ENCODE results near the gene TBC1D9.

DNA sequence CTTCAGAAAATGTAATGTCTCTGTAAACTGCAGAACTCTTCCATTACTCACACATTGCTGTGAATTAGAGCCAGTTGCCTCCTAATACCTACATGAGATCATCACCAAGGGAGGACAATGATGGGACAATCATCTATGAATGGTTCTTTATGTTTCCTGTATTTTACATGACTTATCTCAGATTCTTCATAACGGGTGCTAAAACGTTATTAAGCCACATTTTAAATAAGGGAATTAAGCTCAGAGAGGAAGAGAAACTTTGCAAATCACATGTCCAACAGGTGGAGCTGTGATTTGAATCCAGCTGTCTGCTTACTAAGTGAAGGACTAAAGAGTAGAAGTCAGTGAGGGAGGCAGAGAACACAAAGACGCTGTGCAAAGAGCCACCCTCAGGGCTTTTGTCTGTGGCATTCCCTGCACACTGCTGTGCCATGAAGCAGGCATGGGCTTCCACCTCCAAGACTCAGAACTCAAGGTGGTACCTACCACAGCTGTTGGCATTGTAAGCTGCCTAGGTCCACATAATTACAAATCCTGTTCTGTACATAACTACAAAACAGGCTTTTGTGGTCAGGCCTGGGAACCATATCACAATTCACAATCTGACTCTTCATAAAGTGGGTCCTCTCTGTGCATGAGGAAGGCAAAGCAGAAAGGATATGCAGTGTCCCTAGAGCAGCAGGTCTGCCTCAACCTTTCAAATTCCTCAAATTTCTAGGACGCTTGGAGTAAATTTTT lies 12.8 kb downstream of the TBC1D9 start:
- TF ChIP-seq POLR2A (IDR thresholded peaks at IDR 0.05), result no peak
- TF ChIP-seq, protein P1, sequence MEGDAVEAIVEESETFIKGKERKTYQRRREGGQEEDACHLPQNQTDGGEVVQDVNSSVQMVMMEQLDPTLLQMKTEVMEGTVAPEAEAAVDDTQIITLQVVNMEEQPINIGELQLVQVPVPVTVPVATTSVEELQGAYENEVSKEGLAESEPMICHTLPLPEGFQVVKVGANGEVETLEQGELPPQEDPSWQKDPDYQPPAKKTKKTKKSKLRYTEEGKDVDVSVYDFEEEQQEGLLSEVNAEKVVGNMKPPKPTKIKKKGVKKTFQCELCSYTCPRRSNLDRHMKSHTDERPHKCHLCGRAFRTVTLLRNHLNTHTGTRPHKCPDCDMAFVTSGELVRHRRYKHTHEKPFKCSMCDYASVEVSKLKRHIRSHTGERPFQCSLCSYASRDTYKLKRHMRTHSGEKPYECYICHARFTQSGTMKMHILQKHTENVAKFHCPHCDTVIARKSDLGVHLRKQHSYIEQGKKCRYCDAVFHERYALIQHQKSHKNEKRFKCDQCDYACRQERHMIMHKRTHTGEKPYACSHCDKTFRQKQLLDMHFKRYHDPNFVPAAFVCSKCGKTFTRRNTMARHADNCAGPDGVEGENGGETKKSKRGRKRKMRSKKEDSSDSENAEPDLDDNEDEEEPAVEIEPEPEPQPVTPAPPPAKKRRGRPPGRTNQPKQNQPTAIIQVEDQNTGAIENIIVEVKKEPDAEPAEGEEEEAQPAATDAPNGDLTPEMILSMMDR (IDR thresholded peaks at IDR 0.05), result no peak

Measured in sigmoid colon (tissue), 3 donors.